ENCODE data around the gene HDGFL3.
"Not testable (repeated sequence)": the region's sequence is repeated elsewhere in the genome, so short reads cannot be mapped to it uniquely, and the experiment has no call there.

Gene HDGFL3

DNA sequence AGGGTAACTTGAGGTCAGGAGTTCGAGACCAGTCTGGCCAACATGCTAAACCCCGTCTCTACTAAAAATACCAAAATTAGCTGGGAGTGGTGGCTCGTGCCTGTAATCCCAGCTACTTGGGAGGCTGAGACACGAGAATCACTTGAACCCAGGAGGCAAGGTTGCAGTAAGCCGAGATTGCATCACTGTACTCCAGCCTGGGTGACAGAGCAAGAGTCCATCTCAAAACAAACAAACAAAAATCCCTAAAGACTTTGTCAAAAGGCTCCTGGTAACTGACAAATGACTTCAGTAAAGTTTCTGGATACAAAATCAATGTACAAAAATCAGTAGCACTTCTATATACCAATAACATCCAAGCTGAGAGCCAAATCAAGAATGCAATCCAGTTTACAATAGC, 38.0 kb downstream of the HDGFL3 start:
- H3K4me3 ChIP-seq (ENCODE audit: low read length in 2 of 2); H3K4me1 ChIP-seq (ENCODE audit: control insufficient read depth in 2 of 2, insufficient read depth in 2 of 2, low read length in 2 of 2); H3K27ac ChIP-seq (ENCODE audit: low read depth in 2 of 2, low read length in 2 of 2); H3K9me3 ChIP-seq (ENCODE audit: control insufficient read depth in 2 of 2, low read length in 2 of 2); H3K27me3 ChIP-seq (ENCODE audit: control insufficient read depth in 2 of 2, insufficient read depth in 2 of 2, low read length in 2 of 2); H3K9ac ChIP-seq (ENCODE audit: low read depth in 1 of 2, low read length in 2 of 2); H3K36me3 ChIP-seq (ENCODE audit: control insufficient read depth in 2 of 2, insufficient read depth in 2 of 2, low read length in 2 of 2): not testable (repeated sequence)

DNA sequence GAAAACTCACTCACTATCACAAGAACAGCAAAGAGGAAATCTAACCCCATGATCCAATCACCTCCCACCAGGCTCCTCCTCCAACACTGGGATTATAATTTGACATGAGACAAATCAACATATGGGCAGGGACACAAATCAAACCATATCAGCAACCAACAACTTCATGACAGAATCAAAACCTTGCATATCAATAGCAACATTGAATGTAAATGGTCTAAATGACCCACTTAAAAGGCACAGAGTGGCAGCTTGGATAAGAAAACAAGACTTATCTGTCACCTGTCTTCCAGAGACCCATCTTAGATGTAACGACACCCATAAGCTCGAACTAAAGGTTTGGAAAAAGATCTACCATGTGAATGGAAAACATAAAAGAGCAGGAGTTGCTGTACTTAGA, 40.8 kb downstream of the HDGFL3 start:
- H3K4me1 ChIP-seq (ENCODE audit: control insufficient read depth in 2 of 2, insufficient read depth in 2 of 2, low read length in 2 of 2) = no peaks in the 10 kb centered on the region
- no peak overlapping the region for H3K9ac ChIP-seq (ENCODE audit: low read depth in 1 of 2, low read length in 2 of 2)
- no peak overlapping the region for H3K27ac ChIP-seq (ENCODE audit: low read depth in 2 of 2, low read length in 2 of 2)
- no peak overlapping the region for H3K4me3 ChIP-seq (ENCODE audit: low read length in 2 of 2)
- no peaks in the 10 kb centered on the region for H3K27me3 ChIP-seq (ENCODE audit: control insufficient read depth in 2 of 2, insufficient read depth in 2 of 2, low read length in 2 of 2)
- H3K36me3 ChIP-seq (ENCODE audit: control insufficient read depth in 2 of 2, insufficient read depth in 2 of 2, low read length in 2 of 2) = no peaks in the 10 kb centered on the region
- H3K9me3 ChIP-seq (ENCODE audit: control insufficient read depth in 2 of 2, low read length in 2 of 2) = peaks cover 0 to 2% of the 10 kb centered on the region in 2 donors

DNA sequence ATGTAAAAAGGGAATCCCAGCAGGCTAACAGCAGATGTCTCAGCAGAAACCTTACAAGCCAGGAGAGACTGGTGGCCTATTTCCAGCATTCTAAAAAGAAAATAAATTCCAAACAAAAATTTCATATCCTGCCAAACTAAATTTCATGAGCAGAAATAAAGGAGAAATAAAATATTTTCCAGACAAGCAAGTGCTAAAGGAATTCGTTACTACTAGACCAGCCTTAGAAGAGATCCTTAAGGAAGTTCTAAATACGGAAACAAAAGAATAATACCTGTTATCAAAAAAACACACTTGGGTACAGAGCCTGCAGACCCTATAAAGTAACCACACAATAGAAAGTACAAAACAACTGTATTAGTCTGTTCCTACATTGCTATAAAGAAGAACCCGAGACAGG, 41.4 kb downstream of the HDGFL3 start:
- Histone ChIP-seq H3K4me3 (ENCODE audit: low read length in 2 of 2) (no peak overlapping the region), H3K9ac (ENCODE audit: low read depth in 1 of 2, low read length in 2 of 2) (no peak overlapping the region), H3K9me3 (ENCODE audit: control insufficient read depth in 2 of 2, low read length in 2 of 2) (peaks cover 0 to 2% of the 10 kb centered on the region in 2 donors), H3K27me3 (ENCODE audit: control insufficient read depth in 2 of 2, insufficient read depth in 2 of 2, low read length in 2 of 2) (no peaks in the 10 kb centered on the region), H3K4me1 (ENCODE audit: control insufficient read depth in 2 of 2, insufficient read depth in 2 of 2, low read length in 2 of 2) (no peaks in the 10 kb centered on the region), H3K36me3 (ENCODE audit: control insufficient read depth in 2 of 2, insufficient read depth in 2 of 2, low read length in 2 of 2) (no peaks in the 10 kb centered on the region), H3K27ac (ENCODE audit: low read depth in 2 of 2, low read length in 2 of 2) (no peak overlapping the region)

DNA sequence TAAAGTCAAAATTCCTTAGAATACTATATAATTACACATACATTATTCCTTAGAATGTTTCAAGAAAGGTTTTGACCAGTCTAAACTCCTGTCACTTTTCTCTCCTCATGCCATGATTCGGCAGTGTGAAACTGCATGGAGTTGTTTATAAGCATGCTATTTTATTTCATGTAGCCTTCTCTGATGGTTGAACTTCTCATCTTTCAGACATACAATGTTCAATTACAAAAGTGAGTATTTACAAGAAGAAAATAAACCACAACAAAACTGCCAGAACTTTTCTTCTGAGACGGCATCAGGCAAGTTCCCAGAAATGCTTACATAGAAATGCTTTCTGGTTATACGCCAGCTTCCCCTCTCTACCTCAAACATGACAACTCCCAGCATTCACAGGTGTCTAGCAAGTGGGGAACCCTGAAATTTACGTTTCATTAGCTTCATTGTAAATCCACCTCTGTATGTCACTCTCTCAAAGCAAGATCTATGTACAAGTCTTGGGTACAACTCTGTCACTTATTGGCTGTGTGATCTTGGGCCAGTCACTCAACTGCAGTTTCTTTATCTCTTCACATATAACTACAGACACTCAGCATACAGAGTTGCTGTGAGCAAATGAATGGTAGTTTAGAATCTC, 42.7 kb downstream of the HDGFL3 start:
- no peaks in the 10 kb centered on the region for H3K4me1 ChIP-seq (ENCODE audit: control insufficient read depth in 2 of 2, insufficient read depth in 2 of 2, low read length in 2 of 2)

DNA sequence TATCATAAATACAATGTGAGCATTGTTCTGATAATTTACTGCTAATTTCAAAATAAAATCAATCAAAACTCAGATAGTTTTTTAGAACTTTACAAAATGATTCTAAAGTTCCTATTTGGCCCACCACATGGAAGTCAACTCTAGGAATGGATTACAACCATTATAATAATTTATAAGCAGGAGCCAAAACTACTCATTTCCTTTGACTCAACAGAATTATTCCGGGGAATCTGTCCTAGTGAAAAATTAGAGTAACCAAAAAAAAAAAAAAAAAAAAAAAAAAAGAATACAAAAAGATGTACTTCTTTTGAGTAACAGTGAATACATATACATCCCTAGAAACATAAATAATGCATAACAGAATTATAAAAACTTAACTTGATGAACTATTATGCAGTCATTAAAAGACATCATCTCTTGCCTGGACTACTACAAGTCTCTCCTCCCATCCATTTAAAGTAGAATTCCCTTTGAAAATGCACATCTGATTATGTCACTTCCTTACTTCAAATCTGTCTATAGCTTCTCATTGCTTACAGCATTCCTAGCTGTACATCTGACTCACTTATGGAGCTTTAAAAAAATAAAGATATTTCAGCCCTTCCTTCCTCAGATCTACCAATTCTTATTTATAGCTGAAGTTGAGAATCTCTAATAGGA, 43.4 kb downstream of the HDGFL3 start:
- no peak overlapping the region for H3K27ac ChIP-seq (ENCODE audit: low read depth in 2 of 2, low read length in 2 of 2)
- H3K9me3 ChIP-seq (ENCODE audit: control insufficient read depth in 2 of 2, low read length in 2 of 2) = peaks cover 0 to 2% of the 10 kb centered on the region in 2 donors
- no peak overlapping the region for H3K9ac ChIP-seq (ENCODE audit: low read depth in 1 of 2, low read length in 2 of 2)
- H3K36me3 ChIP-seq (ENCODE audit: control insufficient read depth in 2 of 2, insufficient read depth in 2 of 2, low read length in 2 of 2) = no peaks in the 10 kb centered on the region
- no peaks in the 10 kb centered on the region for H3K4me1 ChIP-seq (ENCODE audit: control insufficient read depth in 2 of 2, insufficient read depth in 2 of 2, low read length in 2 of 2)
- H3K4me3 ChIP-seq (ENCODE audit: low read length in 2 of 2) = no peak overlapping the region
- H3K27me3 ChIP-seq (ENCODE audit: control insufficient read depth in 2 of 2, insufficient read depth in 2 of 2, low read length in 2 of 2) = no peaks in the 10 kb centered on the region

More for the DNA sequence above, 42.7 kb downstream of the HDGFL3 start:
- Histone ChIP-seq H3K9ac (ENCODE audit: low read depth in 1 of 2, low read length in 2 of 2) (no peak overlapping the region), H3K27me3 (ENCODE audit: control insufficient read depth in 2 of 2, insufficient read depth in 2 of 2, low read length in 2 of 2) (no peaks in the 10 kb centered on the region), H3K4me3 (ENCODE audit: low read length in 2 of 2) (no peak overlapping the region), H3K27ac (ENCODE audit: low read depth in 2 of 2, low read length in 2 of 2) (no peak overlapping the region), H3K36me3 (ENCODE audit: control insufficient read depth in 2 of 2, insufficient read depth in 2 of 2, low read length in 2 of 2) (no peaks in the 10 kb centered on the region), H3K9me3 (ENCODE audit: control insufficient read depth in 2 of 2, low read length in 2 of 2) (peaks cover 0 to 2% of the 10 kb centered on the region in 2 donors)

DNA sequence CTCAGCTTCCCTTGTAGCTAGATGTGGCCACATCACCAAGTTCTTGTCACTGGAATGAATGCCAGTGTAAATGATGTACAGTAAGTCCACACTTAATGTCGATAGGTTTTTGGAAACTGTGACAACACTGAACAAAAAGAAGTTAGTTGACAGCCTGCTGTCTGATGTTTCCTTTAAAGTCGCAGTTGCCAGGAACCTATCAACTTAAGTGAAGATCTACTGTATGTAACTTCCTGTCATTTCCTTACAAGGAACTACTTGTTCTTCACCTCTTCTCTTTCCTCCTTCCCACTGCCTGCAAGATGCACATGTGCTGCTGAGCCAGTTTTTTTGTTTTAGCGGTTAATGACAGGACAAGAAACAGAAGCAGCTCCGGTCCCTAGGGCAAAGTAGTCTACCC, 44.6 kb downstream of the HDGFL3 start:
- no peak overlapping the region for H3K27ac ChIP-seq (ENCODE audit: low read depth in 2 of 2, low read length in 2 of 2)
- no peak overlapping the region for H3K4me3 ChIP-seq (ENCODE audit: low read length in 2 of 2)

DNA sequence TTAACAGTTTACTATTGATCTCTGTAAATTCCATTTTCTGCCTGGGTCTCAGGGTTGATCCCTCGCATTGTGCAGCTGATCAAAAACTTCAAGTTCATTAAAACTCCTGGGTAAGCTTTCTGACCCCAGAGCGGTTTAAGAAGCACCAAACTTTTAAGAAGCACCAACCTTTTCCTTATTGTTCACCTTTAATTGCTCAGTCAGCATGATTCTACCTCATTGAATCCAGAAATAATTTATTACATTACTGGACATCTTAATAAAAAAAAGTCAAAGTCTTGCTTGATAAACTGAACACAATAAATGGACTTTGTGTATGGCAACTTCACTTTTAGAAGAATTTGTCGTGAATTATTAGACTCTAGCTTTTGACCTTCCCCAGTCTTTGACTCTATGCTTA, 46.9 kb downstream of the HDGFL3 start:
- Histone ChIP-seq H3K27ac (ENCODE audit: low read depth in 2 of 2, low read length in 2 of 2) (no peak overlapping the region), H3K4me3 (ENCODE audit: low read length in 2 of 2) (no peak overlapping the region), H3K4me1 (ENCODE audit: control insufficient read depth in 2 of 2, insufficient read depth in 2 of 2, low read length in 2 of 2) (no peaks in the 10 kb centered on the region), H3K9ac (ENCODE audit: low read depth in 1 of 2, low read length in 2 of 2) (no peak overlapping the region), H3K27me3 (ENCODE audit: control insufficient read depth in 2 of 2, insufficient read depth in 2 of 2, low read length in 2 of 2) (no peaks in the 10 kb centered on the region), H3K9me3 (ENCODE audit: control insufficient read depth in 2 of 2, low read length in 2 of 2) (peaks cover 0 to 2% of the 10 kb centered on the region in 2 donors), H3K36me3 (ENCODE audit: control insufficient read depth in 2 of 2, insufficient read depth in 2 of 2, low read length in 2 of 2) (no peaks in the 10 kb centered on the region)

More for the DNA sequence above, 44.6 kb downstream of the HDGFL3 start:
- H3K36me3 ChIP-seq (ENCODE audit: control insufficient read depth in 2 of 2, insufficient read depth in 2 of 2, low read length in 2 of 2) = no peaks in the 10 kb centered on the region
- H3K9me3 ChIP-seq (ENCODE audit: control insufficient read depth in 2 of 2, low read length in 2 of 2) = peaks cover 0 to 2% of the 10 kb centered on the region in 2 donors
- H3K27me3 ChIP-seq (ENCODE audit: control insufficient read depth in 2 of 2, insufficient read depth in 2 of 2, low read length in 2 of 2) = no peaks in the 10 kb centered on the region
- no peaks in the 10 kb centered on the region for H3K4me1 ChIP-seq (ENCODE audit: control insufficient read depth in 2 of 2, insufficient read depth in 2 of 2, low read length in 2 of 2)
- no peak overlapping the region for H3K9ac ChIP-seq (ENCODE audit: low read depth in 1 of 2, low read length in 2 of 2)

DNA sequence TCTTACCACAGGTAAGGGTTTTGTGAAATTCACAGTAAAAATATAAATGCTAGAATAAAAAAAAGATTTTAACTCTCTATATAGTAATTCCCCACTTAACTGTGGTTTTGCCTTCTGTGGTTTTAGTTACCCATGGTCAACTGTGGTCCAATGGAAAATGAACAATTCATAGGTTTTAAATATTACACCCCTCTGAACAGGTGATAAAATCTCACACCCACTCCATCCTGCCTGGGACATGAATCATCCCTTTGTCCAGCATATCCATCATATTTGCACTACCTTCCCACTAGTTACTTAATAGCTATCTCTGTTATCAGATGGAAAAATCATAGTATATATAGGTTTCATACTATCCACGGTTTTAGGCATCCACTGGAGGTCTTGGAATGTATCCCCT, 49.2 kb downstream of the HDGFL3 start:
- Histone ChIP-seq H3K36me3 (ENCODE audit: control insufficient read depth in 2 of 2, insufficient read depth in 2 of 2, low read length in 2 of 2) (no peaks in the 10 kb centered on the region), H3K27me3 (ENCODE audit: control insufficient read depth in 2 of 2, insufficient read depth in 2 of 2, low read length in 2 of 2) (no peaks in the 10 kb centered on the region), H3K4me3 (ENCODE audit: low read length in 2 of 2) (no peak overlapping the region), H3K4me1 (ENCODE audit: control insufficient read depth in 2 of 2, insufficient read depth in 2 of 2, low read length in 2 of 2) (no peaks in the 10 kb centered on the region), H3K27ac (ENCODE audit: low read depth in 2 of 2, low read length in 2 of 2) (no peak overlapping the region), H3K9ac (ENCODE audit: low read depth in 1 of 2, low read length in 2 of 2) (no peak overlapping the region), H3K9me3 (ENCODE audit: control insufficient read depth in 2 of 2, low read length in 2 of 2) (no peaks in the 10 kb centered on the region)

DNA sequence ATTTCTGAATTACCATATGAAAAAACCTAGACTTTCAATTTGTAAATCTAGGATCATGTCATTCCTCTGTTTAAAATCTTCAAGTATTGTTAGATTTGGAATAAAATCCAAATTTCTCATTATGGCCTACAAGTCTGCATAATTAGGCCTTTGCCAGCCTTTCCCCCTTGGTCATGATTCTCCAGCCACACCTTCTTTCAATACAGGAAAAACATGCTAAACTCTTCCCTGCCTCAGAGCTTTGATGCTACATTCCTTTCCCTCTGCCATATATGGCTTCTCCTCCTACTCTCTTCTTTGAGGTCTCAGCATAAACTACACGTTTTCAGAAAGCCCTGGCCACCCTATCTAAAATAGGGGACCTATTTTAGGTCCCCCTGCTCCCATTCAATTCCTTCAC, 51.7 kb downstream of the HDGFL3 start:
- H3K4me3 ChIP-seq (ENCODE audit: low read length in 2 of 2) = no peak overlapping the region
- no peaks in the 10 kb centered on the region for H3K36me3 ChIP-seq (ENCODE audit: control insufficient read depth in 2 of 2, insufficient read depth in 2 of 2, low read length in 2 of 2)
- H3K27me3 ChIP-seq (ENCODE audit: control insufficient read depth in 2 of 2, insufficient read depth in 2 of 2, low read length in 2 of 2) = no peaks in the 10 kb centered on the region

DNA sequence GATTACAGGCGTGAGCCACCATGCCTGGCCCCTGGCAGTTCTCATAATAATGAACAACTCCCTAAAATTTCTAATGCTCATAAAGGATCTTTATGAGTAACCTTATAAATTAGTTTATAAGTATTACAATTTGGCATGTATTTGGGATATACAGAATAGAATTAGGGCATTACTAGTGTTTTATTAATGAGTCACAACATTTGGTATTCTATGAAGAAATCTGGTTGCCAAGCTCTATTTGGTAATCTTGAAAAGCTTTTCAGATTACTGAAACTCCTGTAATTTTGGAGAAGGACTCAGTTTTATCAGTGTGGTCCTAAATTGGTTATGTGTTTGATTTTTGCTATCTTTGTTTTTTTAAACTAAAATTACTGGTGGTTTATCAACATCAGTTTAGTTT, 54.3 kb downstream of the HDGFL3 start:
- Histone ChIP-seq H3K4me3 (ENCODE audit: low read length in 2 of 2) (no peak overlapping the region), H3K27me3 (ENCODE audit: control insufficient read depth in 2 of 2, insufficient read depth in 2 of 2, low read length in 2 of 2) (no peaks in the 10 kb centered on the region), H3K36me3 (ENCODE audit: control insufficient read depth in 2 of 2, insufficient read depth in 2 of 2, low read length in 2 of 2) (no peaks in the 10 kb centered on the region), H3K4me1 (ENCODE audit: control insufficient read depth in 2 of 2, insufficient read depth in 2 of 2, low read length in 2 of 2) (no peaks in the 10 kb centered on the region), H3K9ac (ENCODE audit: low read depth in 1 of 2, low read length in 2 of 2) (no peak overlapping the region), H3K9me3 (ENCODE audit: control insufficient read depth in 2 of 2, low read length in 2 of 2) (no peaks in the 10 kb centered on the region), H3K27ac (ENCODE audit: low read depth in 2 of 2, low read length in 2 of 2) (no peak overlapping the region)

More for the DNA sequence above, 51.7 kb downstream of the HDGFL3 start:
- Histone ChIP-seq H3K9ac (ENCODE audit: low read depth in 1 of 2, low read length in 2 of 2) (no peak overlapping the region), H3K27ac (ENCODE audit: low read depth in 2 of 2, low read length in 2 of 2) (no peak overlapping the region), H3K4me1 (ENCODE audit: control insufficient read depth in 2 of 2, insufficient read depth in 2 of 2, low read length in 2 of 2) (no peaks in the 10 kb centered on the region), H3K9me3 (ENCODE audit: control insufficient read depth in 2 of 2, low read length in 2 of 2) (no peaks in the 10 kb centered on the region)
